NT2/D1 (cell line): ENCODE measurements around the gene WDR77.

ENCODE experiments used
- DNase-seq: peaks from one replicate; pipeline ENCODE4 v3.0.0-alpha.2; 2011; ENCODE audit warnings: low read depth, low spot score
- H3K27me3 ChIP-seq: 2 replicates; pipeline ENCODE4 v1.6.0; 2011; ENCODE audit warnings: mild to moderate bottlenecking; ENCODE audit not compliant: insufficient read length, insufficient read depth
- H3K36me3 ChIP-seq: 2 replicates; pipeline ENCODE4 v1.6.1; 2011; ENCODE audit warnings: mild to moderate bottlenecking, low read length, mixed read lengths; ENCODE audit not compliant: insufficient read depth, insufficient read length
- H3K4me1 ChIP-seq: 2 replicates; pipeline ENCODE4 v1.5.1; 2011; ENCODE audit not compliant: insufficient read depth, insufficient read length
- H3K4me3 ChIP-seq: 2 replicates; pipeline ENCODE4 v1.5.1; 2011; ENCODE audit warnings: low read depth; ENCODE audit not compliant: insufficient read length
- H3K9ac ChIP-seq: 2 replicates; pipeline ENCODE4 v1.6.0; 2011; ENCODE audit warnings: low read depth; ENCODE audit not compliant: insufficient read length
- H3K9me3 ChIP-seq: 2 replicates; pipeline ENCODE4 v1.5.1; 2011; ENCODE audit warnings: mild to moderate bottlenecking, low read length; ENCODE audit not compliant: insufficient read depth
- SUZ12 ChIP-seq: IDR thresholded peaks from 2 replicates; pipeline ENCODE4 v1.6.1; 2011; ENCODE audit not compliant: insufficient read length, insufficient read depth; ENCODE audit errors: extremely low read depth
- YY1 ChIP-seq: IDR thresholded peaks from 2 replicates; pipeline ENCODE4 v1.6.1; 2011; ENCODE audit not compliant: insufficient read length, insufficient read depth
- ZNF274 ChIP-seq: IDR thresholded peaks from 2 replicates; pipeline ENCODE4 v1.6.1; 2011; ENCODE audit warnings: mild to moderate bottlenecking, low read depth, low read length

The WDR77 gene

DNA sequence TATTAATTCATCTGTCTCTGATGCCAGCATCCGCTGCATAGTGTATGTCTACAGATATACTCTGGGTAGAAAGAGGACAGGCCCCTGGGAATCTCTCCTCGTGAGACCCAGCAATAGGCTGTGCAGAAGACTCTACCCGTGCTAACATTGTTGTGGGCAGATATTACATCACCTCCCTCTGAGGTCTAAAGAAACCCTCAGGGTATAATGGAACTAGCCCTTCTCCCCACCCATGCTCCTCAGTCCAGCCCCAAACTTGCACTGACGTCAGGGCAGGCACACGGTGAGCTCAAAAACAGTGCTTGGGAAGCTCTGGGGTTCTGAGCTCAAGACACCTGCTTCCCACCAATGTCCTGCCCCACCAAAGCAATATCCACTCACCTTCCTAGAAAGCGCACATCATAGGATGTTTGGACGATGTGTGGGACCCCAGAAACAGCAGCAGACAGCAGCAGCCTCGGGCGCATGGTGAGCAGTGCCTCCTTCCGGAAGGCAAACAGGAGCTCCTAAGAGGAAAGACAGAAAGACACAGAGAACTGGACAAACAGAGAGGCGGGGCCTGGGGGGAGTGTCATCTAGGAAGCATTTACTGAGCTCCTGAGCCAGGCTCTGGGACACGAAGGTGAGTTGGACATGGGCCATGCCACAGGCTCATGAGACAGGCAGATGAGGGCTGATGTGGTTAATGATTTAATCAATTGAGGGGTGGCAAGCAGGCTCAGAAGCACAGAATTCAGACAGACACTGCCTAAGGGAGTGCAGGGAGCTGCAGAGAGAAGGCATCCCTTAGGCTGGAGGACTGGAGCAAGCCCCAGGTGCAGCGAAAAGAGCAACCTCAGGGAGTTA, 26.3 kb downstream of the WDR77 start:
- Histone ChIP-seq H3K4me3 (no peak overlapping the region), H3K36me3 (no peaks in the 10 kb centered on the region), H3K9ac (no peak overlapping the region), H3K9me3 (no peaks in the 10 kb centered on the region), H3K27me3 (no peaks in the 10 kb centered on the region), H3K4me1 (no peaks in the 10 kb centered on the region)
- DNase-seq: no peak
- TF ChIP-seq SUZ12 (no peak), ZNF274 (no peak), YY1 (no peak)

DNA sequence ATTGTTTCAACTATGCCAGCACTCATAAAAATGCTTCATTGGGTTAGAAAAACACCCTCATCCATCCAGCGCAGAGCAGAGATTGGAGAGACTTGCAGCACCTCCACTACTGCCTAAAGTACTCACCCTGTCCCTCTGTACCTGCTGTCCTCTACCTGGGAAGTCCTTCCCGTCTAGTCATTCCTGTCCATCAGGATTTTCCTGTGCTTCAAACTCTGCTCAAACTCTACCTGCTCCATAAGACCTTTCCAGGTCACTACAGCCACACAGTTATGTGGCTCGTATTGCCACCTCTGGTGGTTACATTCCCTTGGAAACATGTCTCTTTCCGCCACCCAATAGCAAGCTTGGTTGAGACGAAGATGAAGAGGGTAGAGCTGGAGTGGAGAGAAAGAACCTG, 28.7 kb downstream of the WDR77 start:
- Histone ChIP-seq H3K9me3 (no peaks in the 10 kb centered on the region), H3K4me3 (no peak overlapping the region), H3K4me1 (no peaks in the 10 kb centered on the region), H3K9ac (no peak overlapping the region), H3K27me3 (no peaks in the 10 kb centered on the region), H3K36me3 (no peaks in the 10 kb centered on the region)
- TF ChIP-seq SUZ12 (no peak), ZNF274 (no peak)
- no peak for DNase-seq

DNA sequence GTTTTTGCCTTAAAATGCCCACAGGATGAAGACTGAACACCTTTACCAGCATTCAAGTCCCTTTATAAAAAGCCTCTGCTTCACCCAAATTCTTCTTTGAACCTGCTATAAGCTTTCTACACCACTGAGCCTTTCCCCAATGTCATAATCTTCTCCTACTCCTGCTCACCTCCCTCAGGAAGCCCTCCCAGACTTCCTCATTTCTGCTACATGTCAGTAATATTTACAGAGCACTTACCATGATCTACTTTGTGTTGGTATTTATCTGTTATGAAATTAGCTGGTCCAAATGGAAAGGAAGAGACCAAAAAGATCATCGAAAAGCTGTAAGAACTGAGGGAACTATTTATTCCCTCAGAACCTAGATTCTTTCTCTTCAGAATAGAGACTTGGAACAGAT, 30.0 kb downstream of the WDR77 start:
- Histone ChIP-seq H3K27me3 (no peaks in the 10 kb centered on the region), H3K36me3 (peaks cover 3% of the 10 kb centered on the region), H3K9me3 (no peaks in the 10 kb centered on the region), H3K4me3 (no peak overlapping the region), H3K9ac (no peak overlapping the region), H3K4me1 (no peaks in the 10 kb centered on the region)
- DNase-seq: no peak
- no peak for TF ChIP-seq ZNF274
- no peak for TF ChIP-seq YY1
- no peak for TF ChIP-seq SUZ12

DNA sequence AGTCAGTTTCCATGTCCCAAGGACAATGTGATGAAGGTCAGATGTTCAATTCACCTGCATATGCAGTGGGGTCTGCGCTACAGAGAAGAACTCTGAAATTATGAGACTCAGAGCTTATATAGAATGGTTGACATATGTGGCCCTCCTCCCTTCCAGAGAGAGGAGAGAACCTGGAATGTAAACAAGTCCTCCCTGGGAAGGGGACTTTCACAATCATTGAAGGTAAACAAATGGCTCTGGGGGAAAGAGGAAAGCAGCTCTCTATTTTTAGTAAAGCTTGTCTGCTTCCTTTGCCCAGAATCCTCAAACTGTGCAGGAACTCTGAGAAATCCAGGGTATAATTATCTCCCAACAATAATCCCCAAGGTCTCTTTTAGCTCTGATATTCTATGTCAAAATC, 31.3 kb downstream of the WDR77 start:
- Histone ChIP-seq H3K27me3 (no peaks in the 10 kb centered on the region), H3K36me3 (peaks cover 3% of the 10 kb centered on the region), H3K9me3 (no peaks in the 10 kb centered on the region), H3K4me3 (no peak overlapping the region), H3K9ac (no peak overlapping the region), H3K4me1 (no peaks in the 10 kb centered on the region)
- no peak for TF ChIP-seq ZNF274
- no peak for TF ChIP-seq SUZ12
- no peak for TF ChIP-seq YY1
- no peak for DNase-seq

DNA sequence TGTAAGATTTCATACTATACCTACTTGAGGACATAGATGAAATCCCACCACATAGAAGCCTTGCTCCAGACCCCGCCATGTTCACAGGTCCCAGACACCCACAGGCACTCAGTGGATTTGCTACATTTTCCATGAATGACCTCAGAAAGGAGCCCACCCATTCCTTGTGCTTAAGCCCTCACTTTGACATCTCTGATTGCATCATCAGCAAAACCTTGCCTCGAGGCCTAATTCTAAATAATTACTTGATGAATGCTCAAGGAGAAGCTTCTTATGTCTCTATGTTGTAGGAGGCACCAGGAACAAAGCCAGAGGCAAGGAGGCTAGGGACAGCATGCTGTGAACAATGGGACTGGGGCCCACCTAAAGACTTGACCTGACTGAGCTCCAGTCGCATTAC, 33.6 kb downstream of the WDR77 start:
- H3K4me3 ChIP-seq: no peak overlapping the region
- H3K9ac ChIP-seq: no peak overlapping the region
- no peak for DNase-seq
- no peaks in the 10 kb centered on the region for H3K27me3 ChIP-seq
- TF ChIP-seq SUZ12 (no peak), ZNF274 (no peak), YY1 (no peak)
- H3K9me3 ChIP-seq: no peaks in the 10 kb centered on the region
- H3K36me3 ChIP-seq: peaks cover 3% of the 10 kb centered on the region
- no peaks in the 10 kb centered on the region for H3K4me1 ChIP-seq

DNA sequence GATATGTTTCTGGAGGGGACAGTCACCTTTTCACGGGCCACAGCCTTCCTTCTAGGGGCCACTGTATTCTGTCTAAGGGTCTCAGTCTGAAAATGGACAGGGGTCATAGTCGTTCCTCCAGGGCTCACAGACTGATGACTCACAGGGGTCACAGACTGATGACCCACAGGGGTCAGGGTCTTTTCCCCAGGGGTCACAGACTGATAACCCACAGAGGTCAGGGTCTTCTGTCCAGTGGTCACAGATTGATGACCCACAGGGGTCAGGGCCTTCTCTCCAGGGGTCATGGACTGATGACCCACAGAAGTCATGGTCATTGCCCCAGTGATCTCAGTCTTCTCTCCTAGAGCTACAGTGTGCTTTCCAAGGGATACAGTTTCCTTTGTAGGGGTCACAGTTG, 34.3 kb downstream of the WDR77 start:
- no peaks in the 10 kb centered on the region for H3K4me1 ChIP-seq
- H3K36me3 ChIP-seq: peaks cover 3% of the 10 kb centered on the region
- H3K9ac ChIP-seq: no peak overlapping the region
- H3K9me3 ChIP-seq: no peaks in the 10 kb centered on the region
- no peak for DNase-seq
- no peak overlapping the region for H3K4me3 ChIP-seq
- no peaks in the 10 kb centered on the region for H3K27me3 ChIP-seq
- TF ChIP-seq YY1 (no peak), ZNF274 (no peak), SUZ12 (no peak)

DNA sequence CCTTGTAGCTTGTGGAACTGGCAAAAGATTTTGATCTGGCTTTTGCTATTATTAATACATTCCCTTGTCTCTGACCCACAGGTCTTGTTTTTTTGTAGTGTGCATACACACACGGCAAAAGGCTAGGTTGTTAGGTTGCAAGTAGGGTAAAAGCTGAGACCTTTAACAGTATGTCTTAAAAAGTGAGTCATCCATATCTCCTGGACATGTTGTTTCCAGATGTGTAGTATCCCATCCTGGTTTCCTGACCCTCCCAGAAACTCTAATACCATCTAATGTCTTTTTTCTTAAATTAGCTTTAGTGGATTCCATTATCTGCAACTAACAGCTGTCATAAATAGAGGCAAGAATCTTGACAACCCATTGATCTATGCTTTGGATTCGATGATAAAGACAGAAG, 36.2 kb downstream of the WDR77 start:
- Histone ChIP-seq H3K36me3 (peaks cover 3% of the 10 kb centered on the region), H3K4me1 (no peaks in the 10 kb centered on the region), H3K4me3 (no peak overlapping the region), H3K9me3 (no peaks in the 10 kb centered on the region), H3K27me3 (no peaks in the 10 kb centered on the region), H3K9ac (no peak overlapping the region)
- no peak for DNase-seq
- TF ChIP-seq ZNF274: no peak
- no peak for TF ChIP-seq YY1
- no peak for TF ChIP-seq SUZ12

DNA sequence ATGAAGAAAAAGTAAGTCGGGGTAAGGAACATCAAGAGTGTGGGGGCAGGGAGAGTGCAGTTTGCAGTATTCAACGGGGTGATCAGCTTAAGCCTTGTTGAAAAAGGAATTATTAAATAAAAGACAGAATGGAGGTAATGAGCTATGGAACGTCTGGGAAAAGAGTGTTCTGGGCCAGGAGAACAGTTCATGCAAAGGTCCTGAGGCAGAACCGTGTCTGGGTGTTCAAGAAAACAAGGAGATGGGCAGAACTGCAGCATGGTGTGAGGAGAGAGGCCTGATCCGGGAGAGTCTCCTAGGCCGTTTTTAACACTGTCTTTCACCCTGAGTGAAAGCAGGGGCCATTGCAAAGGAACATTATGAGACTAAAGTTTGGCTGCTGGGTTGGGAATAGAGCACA, 41.8 kb downstream of the WDR77 start:
- no peaks in the 10 kb centered on the region for H3K36me3 ChIP-seq
- no peak overlapping the region for H3K4me3 ChIP-seq
- no peaks in the 10 kb centered on the region for H3K9me3 ChIP-seq
- H3K4me1 ChIP-seq: no peaks in the 10 kb centered on the region
- no peak overlapping the region for H3K9ac ChIP-seq
- no peak for DNase-seq
- no peaks in the 10 kb centered on the region for H3K27me3 ChIP-seq
- TF ChIP-seq SUZ12 (no peak), YY1 (no peak)
